Measurements from ENCODE around the gene RBM8A.
A peak's percentile ranks its signal among the peaks of the same experiment; 100 is the strongest.

RBM8A gene

DNA sequence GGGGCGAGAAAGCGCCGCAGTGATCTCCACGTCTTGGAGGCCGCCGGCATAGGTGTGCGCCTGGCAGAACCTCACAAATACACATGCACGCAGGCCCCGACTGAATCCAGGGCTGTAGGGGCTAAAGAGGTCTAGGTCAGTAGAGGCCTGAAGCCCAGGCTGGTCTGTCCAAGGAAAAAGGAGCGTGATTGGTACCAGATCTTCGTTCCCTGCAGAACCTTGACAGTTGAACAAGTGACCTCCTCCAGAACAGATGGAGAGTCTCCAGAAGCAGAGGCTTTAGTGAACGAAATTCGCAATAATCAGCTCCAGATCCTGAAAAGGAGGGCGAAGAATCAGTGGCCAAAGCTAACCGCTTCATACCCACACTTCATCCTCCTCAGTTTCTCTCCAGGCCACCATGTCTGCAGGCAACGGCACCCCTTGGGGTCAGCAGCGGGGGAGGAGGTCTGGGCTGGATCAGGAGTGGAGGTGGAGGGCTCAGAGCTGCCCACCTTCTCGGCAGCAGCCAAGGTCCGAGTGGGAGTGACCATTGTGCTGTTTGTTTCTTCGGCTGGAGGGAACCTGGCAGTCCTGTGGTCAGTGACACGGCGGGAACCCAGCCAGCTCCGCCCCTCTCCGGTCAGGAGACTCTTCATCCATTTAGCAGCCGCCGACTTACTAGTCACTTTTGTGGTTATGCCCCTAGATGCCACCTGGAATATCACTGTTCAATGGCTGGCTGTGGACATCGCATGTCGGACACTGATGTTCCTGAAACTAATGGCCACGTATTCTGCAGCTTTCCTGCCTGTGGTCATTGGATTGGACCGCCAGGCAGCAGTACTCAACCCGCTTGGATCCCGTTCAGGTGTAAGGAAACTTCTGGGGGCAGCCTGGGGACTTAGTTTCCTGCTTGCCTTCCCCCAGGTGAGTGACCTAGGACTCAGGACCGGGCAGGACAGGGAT, 8.0 kb downstream of the RBM8A start:
- H3K9me3 ChIP-seq: no peaks in the 10 kb centered on the region
- H3K4me2 ChIP-seq: peak overlapping the region; percentile 100
- H3K27me3 ChIP-seq: no peaks in the 10 kb centered on the region
- H3K9ac ChIP-seq: peak overlapping the region; percentile 91
- no peak for TF ChIP-seq Cebpa-rat (IDR thresholded peaks at IDR 0.05)
- peak overlapping the region; percentile 80 for H3K27ac ChIP-seq
- peaks cover 49% of the 10 kb centered on the region for H3K36me3 ChIP-seq
- no peaks in the 10 kb centered on the region for H4K20me1 ChIP-seq
- peak overlapping the region; percentile 94 for H3K4me3 ChIP-seq
- peaks cover 26% of the 10 kb centered on the region for H3K4me1 ChIP-seq

DNA sequence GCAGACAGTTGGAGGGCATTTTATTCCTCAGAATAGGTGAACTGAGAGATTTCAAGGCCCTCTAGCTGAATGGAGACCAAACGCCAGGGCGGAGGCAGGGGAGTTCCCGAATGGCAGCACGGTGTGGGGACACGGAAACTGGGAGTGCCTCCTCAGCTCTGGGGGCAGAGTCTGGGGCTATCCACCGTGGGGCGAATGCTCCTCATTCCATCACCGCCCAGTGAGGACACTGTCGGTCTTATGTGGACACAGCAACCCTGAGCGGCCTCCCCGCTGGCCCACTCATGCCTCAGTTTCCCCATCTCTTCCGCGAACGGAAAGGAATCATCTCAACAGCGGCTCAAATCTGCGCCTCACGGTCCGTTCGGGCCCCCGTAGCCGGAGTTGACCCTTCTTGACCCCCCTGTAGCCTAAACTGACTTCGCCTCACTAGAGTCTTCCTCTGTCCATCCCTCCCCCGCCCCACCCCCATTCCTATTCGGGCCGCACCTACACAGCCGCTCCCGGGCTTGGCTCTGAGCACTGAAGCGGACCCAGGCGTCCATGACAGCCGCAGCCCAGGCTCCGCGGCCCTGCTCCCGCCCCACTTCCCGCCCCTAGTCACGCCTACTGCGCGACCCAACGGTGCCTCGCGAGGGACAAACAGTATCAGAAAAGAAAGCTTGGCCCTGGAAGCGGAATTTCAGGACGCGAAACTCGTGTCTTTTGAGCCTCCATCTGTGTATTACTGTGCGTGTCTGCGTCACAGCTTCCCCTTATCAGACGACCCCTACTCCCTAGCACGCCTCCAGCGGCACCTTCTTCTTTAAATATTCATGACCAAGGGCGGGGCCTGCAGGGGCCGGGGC, 8.9 kb downstream of the RBM8A start, which contains the start of gene PEX11B:
Gene PEX11B (minus strand): TSS at position 574 of the 848 bp plus-strand sequence. CDS start 29 bp downstream, at position 545.
- no peaks in the 10 kb centered on the region for H4K20me1 ChIP-seq
- peaks cover 52% of the 10 kb centered on the region for H3K36me3 ChIP-seq
- no peak for TF ChIP-seq Cebpa-rat (IDR thresholded peaks at IDR 0.05)
- peaks cover 26% of the 10 kb centered on the region for H3K4me1 ChIP-seq
- no peaks in the 10 kb centered on the region for H3K27me3 ChIP-seq
- no peaks in the 10 kb centered on the region for H3K9me3 ChIP-seq
- peak within 1 kb of the TSS; percentile 100 for H3K4me2 ChIP-seq
- peak within 1 kb of the TSS; percentile 91 for H3K9ac ChIP-seq
- peak within 1 kb of the TSS; percentile 80 for H3K27ac ChIP-seq
- H3K4me3 ChIP-seq: peak within 1 kb of the TSS; percentile 94

DNA sequence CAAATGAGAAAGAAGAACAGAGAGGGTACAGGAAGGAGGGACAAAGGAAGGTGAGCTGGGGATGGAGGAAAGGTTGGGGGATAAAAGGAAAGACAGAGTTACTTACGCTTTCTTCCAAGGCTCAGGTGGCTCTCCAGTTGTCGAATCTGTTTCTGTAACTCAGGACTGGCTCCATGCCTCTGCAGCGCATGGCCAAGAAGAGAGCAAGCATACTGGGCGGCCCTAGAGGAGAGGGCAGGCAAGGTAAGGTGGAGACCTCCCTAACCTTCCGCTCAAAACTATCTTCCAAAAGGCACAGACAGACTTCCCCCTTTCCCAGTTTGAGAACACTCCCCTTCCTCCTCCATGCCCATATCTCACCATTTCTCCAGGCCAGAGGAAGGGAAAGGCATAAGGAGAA, 9.7 kb downstream of the RBM8A start:
- H3K27me3 ChIP-seq: no peaks in the 10 kb centered on the region
- no peak for TF ChIP-seq Cebpa-rat (IDR thresholded peaks at IDR 0.05)

DNA sequence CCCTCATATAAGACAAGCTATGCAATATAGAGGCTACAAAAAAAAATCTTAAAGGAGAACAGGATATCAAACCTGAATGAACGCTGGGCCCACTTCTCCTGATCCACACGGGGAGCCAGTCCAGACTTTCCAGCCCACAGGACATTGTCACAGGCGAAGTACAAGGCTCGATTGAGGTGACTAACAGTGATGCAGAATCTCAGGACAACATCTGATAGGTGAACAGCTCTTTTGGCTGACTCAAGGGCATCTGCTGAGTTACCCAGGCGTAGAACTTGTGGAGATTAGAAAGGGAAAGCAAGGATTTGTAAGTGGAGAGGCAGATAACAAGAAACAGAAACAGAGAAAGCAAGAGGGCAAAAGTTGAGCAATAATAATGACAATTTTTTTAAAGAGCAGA, 10.5 kb downstream of the RBM8A start:
- Histone ChIP-seq H3K27me3 (no peaks in the 10 kb centered on the region), H3K4me1 (peaks cover 26% of the 10 kb centered on the region), H3K4me2 (peak overlapping the region; percentile 88), H3K27ac (no peak overlapping the region), H3K4me3 (no peak overlapping the region), H4K20me1 (no peaks in the 10 kb centered on the region), H3K36me3 (peaks cover 56% of the 10 kb centered on the region), H3K9me3 (no peaks in the 10 kb centered on the region), H3K9ac (0 out of 2 replicates have a peak overlapping the region, but pooled peaks have one; percentile 31)
- TF ChIP-seq Cebpa-rat (IDR thresholded peaks at IDR 0.05): no peak

More for the DNA sequence above, 9.7 kb downstream of the RBM8A start:
- no peaks in the 10 kb centered on the region for H4K20me1 ChIP-seq
- peak overlapping the region; percentile 91 for H3K9ac ChIP-seq
- H3K9me3 ChIP-seq: no peaks in the 10 kb centered on the region
- H3K4me2 ChIP-seq: peak overlapping the region; percentile 88
- H3K4me1 ChIP-seq: peaks cover 26% of the 10 kb centered on the region
- H3K4me3 ChIP-seq: peak overlapping the region; percentile 94
- peak overlapping the region; percentile 80 for H3K27ac ChIP-seq
- H3K36me3 ChIP-seq: peaks cover 53% of the 10 kb centered on the region

DNA sequence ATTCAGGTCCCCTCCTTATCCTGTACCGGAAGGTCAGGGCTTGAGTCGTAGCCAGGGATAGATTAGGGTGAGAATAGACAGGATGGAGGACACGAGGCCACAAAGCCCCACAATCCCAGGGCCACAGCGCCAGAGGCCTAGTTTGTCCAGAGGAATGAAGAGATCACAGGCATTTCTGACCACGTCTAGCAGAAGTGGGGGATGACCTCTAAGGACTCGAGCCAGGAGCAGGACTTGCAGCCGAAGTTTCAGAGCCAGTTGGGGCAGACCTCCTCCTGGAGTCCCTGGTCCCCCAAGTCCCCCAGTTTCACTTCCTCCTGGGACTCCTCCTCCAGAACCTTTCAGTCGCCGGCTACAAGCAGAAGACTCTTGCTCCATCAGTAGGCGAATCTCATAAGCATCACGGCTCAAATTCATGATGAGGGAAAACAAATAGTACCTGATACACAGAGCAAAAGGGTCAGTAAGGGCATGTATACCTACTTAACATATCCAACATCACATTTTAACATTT, 15.1 kb downstream of the RBM8A start:
- Histone ChIP-seq H3K4me3 (no peak overlapping the region), H3K4me1 (peaks cover 17% of the 10 kb centered on the region), H3K9me3 (no peaks in the 10 kb centered on the region), H3K27me3 (no peaks in the 10 kb centered on the region), H3K4me2 (no peak overlapping the region), H4K20me1 (no peaks in the 10 kb centered on the region), H3K27ac (no peak overlapping the region), H3K36me3 (peaks cover 67% of the 10 kb centered on the region), H3K9ac (no peak overlapping the region)
- TF ChIP-seq Cebpa-rat (IDR thresholded peaks at IDR 0.05): no peak

DNA sequence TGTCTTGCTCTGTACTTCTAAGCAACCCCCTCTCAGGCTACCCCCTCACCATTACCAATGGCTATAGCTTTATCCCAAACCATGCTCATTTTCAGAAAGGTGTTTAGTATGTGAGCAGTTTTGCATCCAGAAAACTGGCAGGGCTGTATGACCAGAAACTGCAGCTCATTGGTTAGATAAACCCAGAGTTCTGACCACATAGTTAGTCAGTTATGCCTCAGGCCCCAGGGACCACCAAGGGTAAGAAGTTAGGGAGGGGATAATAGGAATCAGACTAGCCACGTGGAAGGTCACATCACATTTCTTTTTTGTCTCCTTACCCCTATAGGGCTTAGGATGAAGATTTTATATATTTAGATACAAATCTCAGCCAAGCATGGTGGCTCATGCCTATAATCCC, 18.6 kb downstream of the RBM8A start:
- Histone ChIP-seq H3K4me3 (no peak overlapping the region), H3K9me3 (no peaks in the 10 kb centered on the region), H3K27me3 (no peaks in the 10 kb centered on the region), H3K36me3 (peaks cover 34% of the 10 kb centered on the region), H3K27ac (no peak overlapping the region), H3K4me1 (peaks cover 9% of the 10 kb centered on the region), H3K4me2 (peak overlapping the region; percentile 28), H3K9ac (0 out of 2 replicates have a peak overlapping the region, but pooled peaks have one; percentile 0), H4K20me1 (no peaks in the 10 kb centered on the region)
- no peak for TF ChIP-seq Cebpa-rat (IDR thresholded peaks at IDR 0.05)

DNA sequence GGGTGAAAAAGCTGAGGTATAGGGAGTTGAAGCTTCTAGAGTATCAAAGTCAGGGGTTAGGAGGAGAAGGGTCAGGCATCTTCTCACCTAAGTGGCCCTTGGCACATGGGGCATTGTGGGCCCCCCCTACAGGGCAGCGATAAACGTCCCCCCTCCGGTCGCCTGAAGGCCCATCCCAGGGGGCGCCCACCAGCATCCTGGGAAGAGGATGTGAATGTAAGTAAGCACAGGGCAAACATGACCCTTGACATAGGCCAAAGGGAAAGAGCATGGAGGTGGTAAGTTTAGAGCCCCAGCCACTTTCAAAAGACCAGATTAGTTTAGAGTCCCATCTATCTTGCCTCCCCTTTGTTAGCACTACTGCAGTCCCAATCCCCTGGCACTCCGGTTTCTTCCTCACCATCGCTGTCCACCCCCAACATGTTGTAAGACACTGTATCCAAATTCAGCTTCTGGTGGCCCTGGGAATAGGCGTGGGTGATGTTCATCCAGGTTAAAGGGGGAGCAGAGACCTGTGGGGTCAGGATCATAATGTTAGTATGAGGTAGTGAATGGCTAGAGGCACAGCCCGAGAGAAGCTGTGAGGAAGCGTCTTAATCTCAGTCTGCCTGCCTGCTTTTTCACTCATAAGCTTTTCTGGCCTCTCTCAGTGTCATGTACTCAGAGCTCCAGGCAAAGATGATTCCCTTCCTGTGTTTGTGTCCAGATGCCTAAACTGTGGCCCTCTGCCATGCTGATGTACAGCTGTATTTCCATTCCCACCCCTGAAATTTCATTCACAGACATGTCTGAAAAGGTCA, 20.1 kb downstream of the RBM8A start:
- no peak for TF ChIP-seq Cebpa-rat (IDR thresholded peaks at IDR 0.05)

DNA sequence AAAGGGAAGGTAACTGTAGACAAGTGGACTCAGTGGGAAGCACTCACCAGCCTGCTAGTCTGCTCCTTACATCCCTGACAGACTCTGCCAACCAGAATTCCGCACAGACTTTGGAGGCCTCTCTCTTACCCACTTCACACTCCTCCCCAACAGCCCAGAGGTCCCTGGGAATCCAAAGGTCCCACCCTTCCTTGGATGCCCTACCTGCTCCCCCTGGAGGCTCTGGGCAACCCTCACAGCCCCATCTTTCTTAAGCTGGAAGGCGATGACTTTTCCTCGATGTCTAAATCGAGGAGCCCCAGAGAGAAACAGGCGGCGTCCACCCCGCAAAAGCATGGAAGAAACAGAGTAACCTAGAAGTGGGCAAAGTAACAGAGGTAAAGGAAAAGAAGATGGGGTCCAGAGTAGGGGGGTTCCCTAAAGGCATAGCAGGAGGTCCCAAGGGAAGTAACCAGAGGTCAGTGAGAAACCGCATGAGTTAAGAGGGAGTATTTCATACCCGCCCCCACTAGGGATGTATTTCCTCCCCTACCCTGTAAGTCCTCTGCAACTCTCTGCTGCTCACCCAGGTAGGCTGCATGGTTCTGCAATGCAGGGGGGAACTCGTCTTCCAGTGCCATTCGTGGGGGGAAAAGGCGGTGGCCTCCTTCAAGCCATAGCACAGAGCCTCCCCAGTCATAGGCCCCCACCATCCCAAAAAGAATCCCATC, 25.8 kb downstream of the RBM8A start:
- Histone ChIP-seq H4K20me1 (no peaks in the 10 kb centered on the region), H3K36me3 (no peaks in the 10 kb centered on the region), H3K9me3 (no peaks in the 10 kb centered on the region), H3K4me3 (no peak overlapping the region), H3K27ac (no peak overlapping the region), H3K27me3 (no peaks in the 10 kb centered on the region), H3K9ac (no peak overlapping the region), H3K4me1 (no peaks in the 10 kb centered on the region), H3K4me2 (no peak overlapping the region)
- TF ChIP-seq Cebpa-rat (IDR thresholded peaks at IDR 0.05): no peak

More for the DNA sequence above, 20.1 kb downstream of the RBM8A start:
- H3K36me3 ChIP-seq: peaks cover 19% of the 10 kb centered on the region
- H3K9ac ChIP-seq: no peak overlapping the region
- H4K20me1 ChIP-seq: no peaks in the 10 kb centered on the region
- H3K27me3 ChIP-seq: no peaks in the 10 kb centered on the region
- no peak overlapping the region for H3K27ac ChIP-seq
- H3K9me3 ChIP-seq: no peaks in the 10 kb centered on the region
- H3K4me3 ChIP-seq: no peak overlapping the region
- no peak overlapping the region for H3K4me2 ChIP-seq
- H3K4me1 ChIP-seq: peaks cover 9% of the 10 kb centered on the region
